ENCODE results near the gene ADAM15.
A peak's percentile ranks its signal among the peaks of the same experiment; 100 is the strongest.

ADAM15 gene

GRCh38 chr1:155051777-155052398, 772 bp downstream of the ADAM15 start:
- peak; percentile 26 for DNase-seq

- no peak for DNase-seq
Measured at GRCh38 chr1:155052439-155053395, 1.6 kb downstream of the ADAM15 start.

GRCh38 chr1:155053531-155054105, 2.5 kb downstream of the ADAM15 start:
- DNase-seq: no peak

GRCh38 chr1:155057104-155057503, 6.0 kb downstream of the ADAM15 start:
- no peak for DNase-seq

GRCh38 chr1:155057788-155058211, 6.7 kb downstream of the ADAM15 start:
- no peak for DNase-seq

- no peak for DNase-seq
Measured at GRCh38 chr1:155060736-155061135, 9.6 kb downstream of the ADAM15 start.

GRCh38 chr1:155061381-155062150, 10.4 kb downstream of the ADAM15 start:
- peak; percentile 78 for DNase-seq

GRCh38 chr1:155062151-155062686, 11.1 kb downstream of the ADAM15 start:
- no peak for DNase-seq

- peak; percentile 43 for DNase-seq
Measured at GRCh38 chr1:155062702-155063411, 11.7 kb downstream of the ADAM15 start.

- peak; percentile 83 for DNase-seq
Measured at GRCh38 chr1:155063550-155064110, 12.5 kb downstream of the ADAM15 start, which contains the start of gene EFNA4. Gene EFNA4 (plus strand): TSS chr1:155063740. CDS start chr1:155063824, 84 bp downstream.

- peak; percentile 33 for DNase-seq
Measured at GRCh38 chr1:155064111-155064831, 13.2 kb downstream of the ADAM15 start.

GRCh38 chr1:155064832-155065429, 13.8 kb downstream of the ADAM15 start:
- DNase-seq: no peak

GRCh38 chr1:155066777-155067176, 15.7 kb downstream of the ADAM15 start:
- no peak for DNase-seq

GRCh38 chr1:155068599-155068998, 17.5 kb downstream of the ADAM15 start:
- no peak for DNase-seq

GRCh38 chr1:155069551-155070157, 18.5 kb downstream of the ADAM15 start:
- DNase-seq: no peak

GRCh38 chr1:155070158-155070621, 19.1 kb downstream of the ADAM15 start:
- no peak for DNase-seq

- DNase-seq: peak; percentile 56
Measured at GRCh38 chr1:155070721-155071569, 19.8 kb downstream of the ADAM15 start.

GRCh38 chr1:155071701-155072100, 20.6 kb downstream of the ADAM15 start:
- no peak for DNase-seq

Data from fibroblast of skin of back (primary cell).